ENCODE data around the gene TFAP2D.

Gene TFAP2D

DNA sequence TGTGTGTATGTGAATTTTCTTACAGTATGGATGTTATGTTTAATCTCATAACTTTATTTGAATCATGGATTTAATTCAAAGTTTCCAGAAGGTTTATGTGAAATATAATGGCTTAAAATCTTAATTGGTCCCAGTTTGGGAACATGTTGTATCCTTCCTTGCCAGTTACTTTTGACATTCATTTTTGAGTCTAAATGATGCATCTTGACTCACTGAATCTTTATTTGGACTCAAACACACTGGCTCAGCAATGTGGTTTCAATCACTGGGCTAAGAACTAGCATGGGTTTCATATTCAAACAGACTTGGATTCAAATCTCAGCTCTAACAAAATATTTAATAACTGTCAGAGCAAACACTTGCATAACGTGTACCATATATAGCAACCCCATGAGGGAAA is 79.4 kb downstream of the TFAP2D start:
- H3K9ac ChIP-seq (ENCODE audit: low read length), result no peak overlapping the region
- WGBS (ENCODE audit: extremely low coverage, insufficient coverage, insufficient read length), result no CpG with 5 or more reads among the region's 1 CpG
- no peak overlapping the region for H2AFZ ChIP-seq (ENCODE audit: insufficient read depth, low read length, poor library complexity)
- H3K9me3 ChIP-seq (ENCODE audit: insufficient read depth, low read depth, low read length), result no peaks in the 10 kb centered on the region
- no peak overlapping the region for H2BK12ac ChIP-seq (ENCODE audit: low read length)
- no peak overlapping the region for H4K91ac ChIP-seq (ENCODE audit: low read depth, low read length)
- H3K4me1 ChIP-seq (ENCODE audit: control insufficient read depth in 1 of 2, insufficient read depth in 2 of 2, low read length in 2 of 2), result no peaks in the 10 kb centered on the region
- no peak overlapping the region for H3K27ac ChIP-seq (ENCODE audit: low read depth, low read length)
- no peak overlapping the region for H3K23ac ChIP-seq (ENCODE audit: low read length)
- H4K12ac ChIP-seq (ENCODE audit: low read depth, low read length), result no peak overlapping the region
- H3K36me3 ChIP-seq (ENCODE audit: control insufficient read depth in 1 of 2, insufficient read depth in 2 of 2, low read length in 2 of 2), result no peaks in the 10 kb centered on the region
- H3K27me3 ChIP-seq (ENCODE audit: insufficient read depth, low read length), result no peaks in the 10 kb centered on the region
- H3K79me1 ChIP-seq (ENCODE audit: low read length), result no peaks in the 10 kb centered on the region
- no peak overlapping the region for H3K18ac ChIP-seq (ENCODE audit: low read length)
- no peak for DNase-seq
- H2AK5ac ChIP-seq (ENCODE audit: low read length), result no peak overlapping the region
- no peak overlapping the region for H4K8ac ChIP-seq (ENCODE audit: low read depth, low read length)
- no peak overlapping the region for H2BK5ac ChIP-seq (ENCODE audit: low read depth, low read length, poor library complexity)
- H2BK120ac ChIP-seq (ENCODE audit: insufficient read depth, low read length, poor library complexity), result no peak overlapping the region
- H3K4ac ChIP-seq (ENCODE audit: low read depth, low read length), result no peak overlapping the region
- H3K4me2 ChIP-seq (ENCODE audit: low read length), result no peak overlapping the region
- no peak overlapping the region for H3K14ac ChIP-seq (ENCODE audit: low read length)
- H3K4me3 ChIP-seq (ENCODE audit: low read depth, low read length), result no peak overlapping the region
- H3K79me2 ChIP-seq (ENCODE audit: control insufficient read depth, insufficient read depth, low read length, poor library complexity), result no peaks in the 10 kb centered on the region

DNA sequence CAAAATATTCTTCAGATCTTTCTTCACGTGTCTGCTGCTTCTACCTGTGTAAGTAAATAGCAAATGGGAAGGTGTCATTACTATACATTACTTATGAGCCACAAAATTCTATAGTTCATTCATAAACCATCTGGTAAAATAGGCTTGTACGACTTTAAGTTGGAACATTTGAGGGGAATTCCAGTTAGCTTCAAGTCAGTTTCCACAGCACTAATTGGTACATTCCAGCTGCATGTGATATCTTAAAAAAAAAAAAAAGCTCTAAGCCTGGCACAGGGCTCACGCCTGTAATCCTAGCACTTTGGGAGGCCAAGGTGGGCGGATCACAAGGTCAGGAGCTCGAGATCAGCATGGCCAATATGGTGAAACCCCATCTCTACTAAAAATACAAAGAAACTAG is 82.2 kb downstream of the TFAP2D start:
- no peak for DNase-seq
- H3K27me3 ChIP-seq (ENCODE audit: insufficient read depth, low read length), result no peaks in the 10 kb centered on the region
- H2AFZ ChIP-seq (ENCODE audit: insufficient read depth, low read length, poor library complexity), result no peak overlapping the region
- H3K79me1 ChIP-seq (ENCODE audit: low read length), result no peaks in the 10 kb centered on the region
- H2BK5ac ChIP-seq (ENCODE audit: low read depth, low read length, poor library complexity), result no peak overlapping the region
- H3K9ac ChIP-seq (ENCODE audit: low read length), result no peak overlapping the region
- H4K91ac ChIP-seq (ENCODE audit: low read depth, low read length), result no peak overlapping the region
- no CpG with 5 or more reads among the region's 5 CpGs for WGBS (ENCODE audit: extremely low coverage, insufficient coverage, insufficient read length)
- H3K9me3 ChIP-seq (ENCODE audit: insufficient read depth, low read depth, low read length), result no peaks in the 10 kb centered on the region
- no peak overlapping the region for H4K8ac ChIP-seq (ENCODE audit: low read depth, low read length)
- no peaks in the 10 kb centered on the region for H3K36me3 ChIP-seq (ENCODE audit: control insufficient read depth in 1 of 2, insufficient read depth in 2 of 2, low read length in 2 of 2)
- H3K4me1 ChIP-seq (ENCODE audit: control insufficient read depth in 1 of 2, insufficient read depth in 2 of 2, low read length in 2 of 2), result no peaks in the 10 kb centered on the region
- no peak overlapping the region for H3K4me2 ChIP-seq (ENCODE audit: low read length)
- no peak overlapping the region for H4K12ac ChIP-seq (ENCODE audit: low read depth, low read length)
- H2AK5ac ChIP-seq (ENCODE audit: low read length), result no peak overlapping the region
- H3K18ac ChIP-seq (ENCODE audit: low read length), result no peak overlapping the region
- H2BK12ac ChIP-seq (ENCODE audit: low read length), result no peak overlapping the region
- no peaks in the 10 kb centered on the region for H3K79me2 ChIP-seq (ENCODE audit: control insufficient read depth, insufficient read depth, low read length, poor library complexity)
- H3K4me3 ChIP-seq (ENCODE audit: low read depth, low read length), result no peak overlapping the region
- no peak overlapping the region for H3K27ac ChIP-seq (ENCODE audit: low read depth, low read length)
- no peak overlapping the region for H2BK120ac ChIP-seq (ENCODE audit: insufficient read depth, low read length, poor library complexity)
- no peak overlapping the region for H3K14ac ChIP-seq (ENCODE audit: low read length)
- no peak overlapping the region for H3K4ac ChIP-seq (ENCODE audit: low read depth, low read length)
- no peak overlapping the region for H3K23ac ChIP-seq (ENCODE audit: low read length)

DNA sequence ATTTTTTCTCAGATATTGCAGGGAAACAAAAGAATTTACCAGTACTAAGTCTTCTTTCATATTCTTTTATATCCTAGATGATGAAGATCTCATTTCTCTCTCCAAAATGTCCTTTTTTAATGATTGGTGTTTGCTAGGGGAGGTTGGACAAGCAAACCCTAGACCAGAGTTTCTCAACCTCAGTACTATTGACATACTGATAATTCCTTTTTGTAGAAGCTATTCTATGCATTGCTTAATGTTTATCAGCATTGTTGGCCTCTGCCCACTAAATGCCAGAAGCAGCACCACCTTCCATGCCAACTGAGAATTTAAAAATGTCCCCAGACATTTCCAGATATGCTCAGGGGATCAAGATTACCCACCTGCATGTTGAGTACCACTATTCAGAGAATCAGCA is 91.0 kb downstream of the TFAP2D start:
- H2AK5ac ChIP-seq (ENCODE audit: low read length), result no peak overlapping the region
- H3K79me2 ChIP-seq (ENCODE audit: control insufficient read depth, insufficient read depth, low read length, poor library complexity), result no peaks in the 10 kb centered on the region
- H4K8ac ChIP-seq (ENCODE audit: low read depth, low read length), result no peak overlapping the region
- H3K4me3 ChIP-seq (ENCODE audit: low read depth, low read length), result no peak overlapping the region
- H2BK5ac ChIP-seq (ENCODE audit: low read depth, low read length, poor library complexity), result no peak overlapping the region
- no peak overlapping the region for H3K27ac ChIP-seq (ENCODE audit: low read depth, low read length)
- no peak for DNase-seq
- no peak overlapping the region for H3K14ac ChIP-seq (ENCODE audit: low read length)
- no peak overlapping the region for H2AFZ ChIP-seq (ENCODE audit: insufficient read depth, low read length, poor library complexity)
- no peak overlapping the region for H4K91ac ChIP-seq (ENCODE audit: low read depth, low read length)
- no peaks in the 10 kb centered on the region for H3K36me3 ChIP-seq (ENCODE audit: control insufficient read depth in 1 of 2, insufficient read depth in 2 of 2, low read length in 2 of 2)
- no peak overlapping the region for H3K9ac ChIP-seq (ENCODE audit: low read length)
- H3K4me1 ChIP-seq (ENCODE audit: control insufficient read depth in 1 of 2, insufficient read depth in 2 of 2, low read length in 2 of 2), result no peaks in the 10 kb centered on the region
- H3K4ac ChIP-seq (ENCODE audit: low read depth, low read length), result no peak overlapping the region
- no peak overlapping the region for H3K23ac ChIP-seq (ENCODE audit: low read length)
- no peak overlapping the region for H3K4me2 ChIP-seq (ENCODE audit: low read length)
- H3K27me3 ChIP-seq (ENCODE audit: insufficient read depth, low read length), result no peaks in the 10 kb centered on the region
- H2BK120ac ChIP-seq (ENCODE audit: insufficient read depth, low read length, poor library complexity), result no peak overlapping the region
- H2BK12ac ChIP-seq (ENCODE audit: low read length), result no peak overlapping the region
- H3K9me3 ChIP-seq (ENCODE audit: insufficient read depth, low read depth, low read length), result no peaks in the 10 kb centered on the region
- no peaks in the 10 kb centered on the region for H3K79me1 ChIP-seq (ENCODE audit: low read length)
- no peak overlapping the region for H4K12ac ChIP-seq (ENCODE audit: low read depth, low read length)
- no peak overlapping the region for H3K18ac ChIP-seq (ENCODE audit: low read length)

DNA sequence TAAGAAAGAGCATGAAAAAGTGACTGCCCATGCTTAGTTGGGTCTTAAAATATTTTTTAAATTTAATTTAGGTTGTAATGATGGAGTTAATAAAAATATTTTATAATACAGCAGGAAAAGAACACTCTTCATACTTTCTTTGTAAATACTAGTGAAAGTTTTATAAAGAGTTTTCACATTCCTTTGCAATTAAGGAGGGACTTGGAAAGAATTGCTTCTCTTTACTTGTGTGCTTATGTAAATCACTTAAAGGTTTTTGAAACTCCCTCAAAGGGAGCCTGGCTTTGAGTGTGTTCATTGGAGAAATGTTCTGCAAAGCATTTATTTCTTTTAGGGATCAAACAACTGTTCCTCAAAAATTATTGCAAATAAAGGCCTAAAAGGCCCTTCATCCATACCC is 93.7 kb downstream of the TFAP2D start:
- no peak overlapping the region for H3K9ac ChIP-seq (ENCODE audit: low read length)
- no peak overlapping the region for H3K23ac ChIP-seq (ENCODE audit: low read length)
- H2AK5ac ChIP-seq (ENCODE audit: low read length), result no peak overlapping the region
- H4K12ac ChIP-seq (ENCODE audit: low read depth, low read length), result no peak overlapping the region
- H2BK12ac ChIP-seq (ENCODE audit: low read length), result no peak overlapping the region
- H3K79me1 ChIP-seq (ENCODE audit: low read length), result no peaks in the 10 kb centered on the region
- no peak overlapping the region for H3K4ac ChIP-seq (ENCODE audit: low read depth, low read length)
- DNase-seq, result no peak
- no peak overlapping the region for H3K4me2 ChIP-seq (ENCODE audit: low read length)
- no peaks in the 10 kb centered on the region for H3K4me1 ChIP-seq (ENCODE audit: control insufficient read depth in 1 of 2, insufficient read depth in 2 of 2, low read length in 2 of 2)
- no peak overlapping the region for H2AFZ ChIP-seq (ENCODE audit: insufficient read depth, low read length, poor library complexity)
- H3K14ac ChIP-seq (ENCODE audit: low read length), result no peak overlapping the region
- H3K36me3 ChIP-seq (ENCODE audit: control insufficient read depth in 1 of 2, insufficient read depth in 2 of 2, low read length in 2 of 2), result no peaks in the 10 kb centered on the region
- H3K79me2 ChIP-seq (ENCODE audit: control insufficient read depth, insufficient read depth, low read length, poor library complexity), result no peaks in the 10 kb centered on the region
- H2BK5ac ChIP-seq (ENCODE audit: low read depth, low read length, poor library complexity), result no peak overlapping the region
- no peaks in the 10 kb centered on the region for H3K27me3 ChIP-seq (ENCODE audit: insufficient read depth, low read length)
- no peak overlapping the region for H3K18ac ChIP-seq (ENCODE audit: low read length)
- H4K91ac ChIP-seq (ENCODE audit: low read depth, low read length), result no peak overlapping the region
- H2BK120ac ChIP-seq (ENCODE audit: insufficient read depth, low read length, poor library complexity), result no peak overlapping the region
- H3K4me3 ChIP-seq (ENCODE audit: low read depth, low read length), result no peak overlapping the region
- no peaks in the 10 kb centered on the region for H3K9me3 ChIP-seq (ENCODE audit: insufficient read depth, low read depth, low read length)
- no peak overlapping the region for H4K8ac ChIP-seq (ENCODE audit: low read depth, low read length)
- no peak overlapping the region for H3K27ac ChIP-seq (ENCODE audit: low read depth, low read length)
